Stimulated activated CD8-positive, alpha-beta memory T cell treated with anti-CD3 and anti-CD28 coated beads, Interleukin-15, amount 100 ng/mL, for 24 hours (primary cell): ENCODE results near the gene MFSD6L.
"Not testable (repeated sequence)": the region's sequence is repeated elsewhere in the genome, so short reads cannot be mapped to it uniquely, and the experiment has no call there.

Source experiments
- DNase-seq: peaks from one replicate; pipeline ENCODE4 v3.0.0-alpha.2; 2020; ENCODE audit warnings: low read depth

The MFSD6L gene

DNA sequence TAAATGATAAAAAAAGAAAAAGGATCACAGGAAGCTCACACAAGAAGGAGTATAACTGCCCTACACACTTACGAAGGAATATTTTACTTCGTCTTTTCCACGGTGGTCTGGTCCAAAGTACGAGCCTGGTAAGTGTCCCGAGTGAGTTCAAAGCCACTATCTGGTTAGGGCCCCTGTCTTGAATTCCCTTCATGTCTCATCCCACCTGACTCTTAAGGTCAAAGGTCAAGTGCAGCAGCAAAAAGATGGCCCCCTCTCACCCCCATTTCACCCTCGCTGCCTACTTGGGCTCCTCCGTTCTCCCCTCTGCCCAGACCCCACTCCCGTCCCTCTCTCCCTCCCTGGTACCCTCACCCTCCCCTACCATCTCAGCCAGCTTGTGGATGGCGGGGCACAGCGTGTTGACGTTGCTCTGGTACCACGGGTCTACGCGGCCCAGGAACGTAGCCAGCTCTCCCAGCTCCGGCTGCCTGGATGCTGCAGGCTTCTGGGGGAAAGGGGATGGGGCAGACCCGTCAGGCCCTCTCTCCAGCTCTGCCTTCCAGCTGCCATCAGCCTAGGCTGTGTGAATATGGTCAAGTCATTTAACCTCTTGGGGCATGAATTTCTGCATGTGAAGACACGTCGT, 27.8 kb upstream of the MFSD6L start:
- DNase-seq: no peak

DNA sequence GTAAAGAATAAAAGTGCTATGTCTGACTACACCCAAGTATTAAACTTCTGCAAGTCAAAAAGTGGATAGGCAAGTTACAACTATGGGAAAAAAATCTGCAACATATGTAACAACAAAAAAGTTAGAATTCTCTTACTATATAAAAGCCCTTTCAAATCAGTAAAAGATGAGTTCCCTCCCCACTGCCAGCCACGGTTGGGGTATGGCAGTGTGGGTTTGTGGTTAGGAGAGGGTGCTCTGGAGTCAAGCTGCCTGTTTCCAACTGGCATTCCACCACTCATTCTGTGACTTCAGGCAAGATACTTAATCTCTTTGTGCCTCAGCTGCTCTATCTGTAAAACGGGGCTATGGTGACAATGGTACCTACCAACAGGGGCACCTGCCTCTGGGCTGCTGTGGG, 26.6 kb upstream of the MFSD6L start:
- DNase-seq: no peak

DNA sequence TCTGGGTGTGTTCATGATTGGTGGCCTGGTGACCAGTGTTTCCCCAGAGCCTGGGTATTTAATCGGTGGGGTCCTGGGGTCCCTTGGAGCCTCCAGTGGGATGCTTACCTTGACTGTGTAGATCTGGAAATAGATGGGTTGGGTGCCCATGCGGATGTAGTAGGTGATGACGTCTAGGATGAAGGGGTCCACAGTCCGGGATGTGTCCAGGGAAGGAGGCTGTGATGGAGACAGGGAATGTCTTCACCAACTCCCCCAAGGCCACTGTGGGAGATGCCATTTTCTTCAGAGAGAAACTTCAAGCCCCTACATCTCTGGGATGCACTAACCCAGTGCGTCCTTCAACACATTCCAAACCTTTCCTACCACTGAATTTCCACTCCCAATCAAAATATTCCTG, 24.1 kb upstream of the MFSD6L start:
- DNase-seq: no peak

GRCh38 chr17:8822401-8823035, 23.4 kb upstream of the MFSD6L start:
- no peak for DNase-seq

DNA sequence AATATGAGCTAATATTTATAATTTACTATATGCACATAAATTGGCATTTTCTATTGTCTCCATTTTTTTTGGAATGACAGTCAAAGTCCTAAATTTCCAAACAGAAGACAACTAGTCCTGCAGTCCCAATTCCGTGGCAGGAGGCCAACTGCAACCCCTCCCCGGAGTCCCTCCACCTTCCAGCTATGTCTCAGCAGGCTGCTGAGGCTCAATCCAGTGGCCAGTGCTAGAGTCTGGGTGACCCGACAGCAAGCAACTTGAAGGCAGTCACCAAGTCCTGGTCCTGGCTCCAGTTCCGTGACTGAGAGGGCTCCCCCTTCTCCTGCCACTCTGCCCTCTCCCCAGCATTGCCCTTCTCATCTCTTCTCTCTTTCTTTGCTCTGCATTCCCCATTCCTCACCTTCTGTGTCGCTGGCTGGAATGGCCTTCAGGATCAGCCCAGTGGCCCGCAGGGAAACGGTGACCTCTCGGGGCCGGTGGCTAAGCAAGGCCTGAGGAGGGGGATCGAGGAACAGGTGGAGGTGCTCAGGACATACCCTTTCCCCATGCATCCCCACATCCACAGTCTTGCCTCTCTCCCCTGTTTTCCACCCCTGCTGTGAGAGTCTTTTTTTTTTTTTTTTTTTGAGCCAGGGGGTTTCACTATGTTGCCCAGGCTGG, 22.4 kb upstream of the MFSD6L start:
- DNase-seq: no peak

DNA sequence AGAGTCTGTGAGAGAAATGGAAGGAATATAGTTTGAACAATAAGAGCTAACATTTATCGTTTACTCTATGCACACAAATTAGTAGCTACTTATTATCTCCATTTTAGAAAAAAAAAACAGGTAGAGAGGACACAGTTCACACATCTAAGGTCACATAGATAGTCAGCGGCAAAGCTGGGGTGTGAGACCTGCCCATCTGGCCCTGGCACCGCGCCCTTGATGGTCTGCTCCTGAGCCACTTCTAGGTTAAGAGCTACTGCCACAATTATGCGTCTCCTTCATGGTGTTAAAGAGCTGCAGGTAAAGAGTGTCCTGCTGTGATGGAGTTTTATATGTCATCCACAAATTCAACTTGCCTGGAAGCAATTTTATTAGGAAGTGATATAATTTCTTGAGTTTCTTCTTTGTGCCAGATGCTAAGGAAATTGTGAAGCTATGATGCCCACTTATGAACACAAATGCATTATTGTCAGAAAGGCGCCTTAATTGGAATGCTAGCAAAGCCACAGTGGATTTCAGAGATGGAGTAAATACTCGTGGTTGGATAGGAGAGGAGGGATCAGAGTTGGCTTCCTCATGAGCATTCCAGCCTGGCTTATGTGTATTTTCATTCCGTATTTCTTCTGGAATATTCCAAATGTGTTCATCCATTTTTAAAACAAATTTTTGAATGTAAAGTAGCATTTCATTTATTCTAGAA, 21.3 kb upstream of the MFSD6L start:
- no peak for DNase-seq

- DNase-seq: no peak
Observed at GRCh38 chr17:8818654-8819330, 19.6 kb upstream of the MFSD6L start.

- no peak for DNase-seq
Observed at GRCh38 chr17:8818047-8818446, 18.9 kb upstream of the MFSD6L start.

- DNase-seq: no peak
Observed at GRCh38 chr17:8806926-8807550, 7.9 kb upstream of the MFSD6L start.

GRCh38 chr17:8806253-8806925, 7.2 kb upstream of the MFSD6L start:
- no peak for DNase-seq

- DNase-seq: not testable (repeated sequence)
Observed at GRCh38 chr17:8805396-8805795, 6.2 kb upstream of the MFSD6L start.

GRCh38 chr17:8803531-8804420, 4.6 kb upstream of the MFSD6L start:
- no peak for DNase-seq

GRCh38 chr17:8801135-8801840, 2.1 kb upstream of the MFSD6L start:
- DNase-seq: no peak

- DNase-seq: no peak
Observed at GRCh38 chr17:8800656-8801055, 1.5 kb upstream of the MFSD6L start.

DNA sequence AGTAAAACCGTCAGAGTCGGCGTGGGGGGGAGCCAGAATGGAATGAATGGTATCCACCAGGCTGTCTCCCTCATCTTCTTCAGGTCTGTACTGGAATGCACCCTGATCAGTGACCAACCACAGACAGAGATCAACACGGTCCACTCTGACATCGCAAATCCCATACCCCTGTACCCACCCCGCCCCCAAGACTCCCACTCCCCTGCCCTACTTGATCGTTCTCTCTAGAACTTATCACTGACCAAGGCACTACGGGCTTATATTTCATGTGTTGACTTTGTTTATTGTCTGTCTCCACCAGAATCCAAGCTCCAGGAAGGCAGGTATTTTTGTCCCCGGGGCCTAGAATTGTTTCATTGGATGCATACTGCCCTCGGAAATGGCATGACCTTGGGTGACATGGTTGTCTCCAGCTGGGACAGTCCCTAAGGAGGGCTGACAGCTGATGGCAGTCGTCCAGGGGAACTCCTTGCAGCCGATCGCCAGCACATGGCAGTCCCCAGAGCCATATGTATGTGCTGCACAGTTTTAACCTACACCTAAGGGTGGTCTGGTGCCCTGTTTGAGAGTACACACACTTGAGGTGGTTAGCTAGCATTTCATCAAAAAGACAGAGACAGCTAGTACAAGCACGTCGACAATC, 526 bp upstream of the MFSD6L start:
- no peak for DNase-seq

GRCh38 chr17:8798176-8798845, 854 bp downstream of the MFSD6L start:
- no peak for DNase-seq

GRCh38 chr17:8797621-8798175, 1.5 kb downstream of the MFSD6L start:
- no peak for DNase-seq

DNA sequence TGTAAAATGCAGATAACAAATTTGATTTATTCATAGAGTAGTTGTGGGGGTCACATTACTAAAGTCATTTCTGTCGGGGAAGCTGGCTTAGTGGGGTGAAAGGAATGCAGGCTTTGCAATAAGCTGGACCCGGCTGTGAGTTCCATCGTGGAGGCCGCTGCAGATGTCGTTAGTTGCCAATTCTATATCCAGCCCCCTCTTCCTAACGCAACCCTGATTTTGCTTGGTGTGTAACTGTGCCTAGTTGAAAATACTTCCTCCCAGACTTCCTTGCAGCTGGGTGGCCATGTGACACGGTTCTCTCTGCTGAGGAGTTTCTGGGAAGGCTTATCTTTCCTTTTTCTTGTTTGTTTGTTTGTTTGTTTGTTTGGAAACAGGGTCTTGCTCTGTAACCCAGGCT, 4.5 kb downstream of the MFSD6L start:
- no peak for DNase-seq
